Measurements from ENCODE around the gene MARCHF3. TPM values are rescaled to one million over a fixed set of nuclear protein-coding genes. Genes with fewer than 3 reads are reported as not detected.
A peak's percentile ranks its signal among the peaks of the same experiment; 100 is the strongest.

MARCHF3 gene
- total RNA-seq, result 1 to 10 TPM; 5.6 to 9.9 (median 7.6) TPM
- total RNA-seq (2013), result 3.8 TPM
- total RNA-seq, result 1.7 to 8.2 (median 4.6) reads per million in 29 experiments

- no peaks in the 10 kb centered on the region for H3K9me3 Mint-ChIP-seq
- peaks cover 5 to 24% of the 10 kb centered on the region in 2 experiments for H3K4me1 ChIP-seq (ENCODE audit: control insufficient read depth in 1 of 2, extremely low read depth in 1 of 2, insufficient read depth in 2 of 2, low read length in 2 of 2)
- peaks cover 0 to 26% of the 10 kb centered on the region in 2 experiments for H3K27me3 ChIP-seq (replicated peaks in 1 of 2; ENCODE audit: control insufficient read depth in 2 of 2, extremely low read depth in 1 of 2, insufficient read depth in 2 of 2, low read length in 1 of 2)
- ChIA-PET POLR2A (interaction anchor here in 1 of 2 donors (0.6 kb wide), 1 partner anchor 252 kb away, joined by 6 read pairs; no protein-coding TSS in a partner anchor), CTCF (interaction anchor here (0.5 to 1.7 kb wide), 3 partner anchors 42 to 254 kb away, joined by 3 read pairs; partner anchors contain the start of gene LMNB1 (in 1 of the 2))
- under 1% methylated on average over 97 of the region's 97 CpGs for WGBS (ENCODE audit: insufficient coverage)
- DNase-seq (peak; percentile 83 to 96 (median 91)), ATAC-seq (replicated peaks in 1 of 4) (peak; percentile 97 to 98 (median 97))
- H3K4me3 ChIP-seq (ENCODE audit: control insufficient read depth in 1 of 2, extremely low read depth in 1 of 2, low read length in 1 of 2), result peak within 1 kb of the TSS; percentile 90 to 95
- peaks cover 0 to 8% of the 10 kb centered on the region in 2 donors for H3K27me3 Mint-ChIP-seq
- H3K4me1 Mint-ChIP-seq, result peaks cover 19 to 35% (median 23%) of the 10 kb centered on the region in 3 donors
- H3K36me3 Mint-ChIP-seq, result no peaks in the 10 kb centered on the region
- H3K36me3 ChIP-seq (ENCODE audit: control insufficient read depth in 2 of 2, extremely low read depth in 1 of 2, insufficient read depth in 1 of 2, low read length in 1 of 2), result no peaks in the 10 kb centered on the region
- H3K27ac ChIP-seq (ENCODE audit: low read length), result no peak within 1 kb of the TSS
- peak within 1 kb of the TSS in 1 of 2 donors; percentile 81 for H3K27ac Mint-ChIP-seq
- H3K9me3 ChIP-seq, result no peaks in the 10 kb centered on the region
- peak within 1 kb of the TSS; percentile 90 for H3K4me3 Mint-ChIP-seq
Measured at GRCh38 chr5:127030259-127031146, at the start of gene MARCHF3. MARCHF3 (minus strand) TSS chr5:127030558; CDS start chr5:126918171, 112,387 bp downstream.

GRCh38 chr5:127079994-127080491, 49.7 kb upstream of the MARCHF3 start:
- 62% methylated on average over 4 of the region's 9 CpGs for WGBS (ENCODE audit: insufficient coverage)

GRCh38 chr5:127077366-127077765, 47.0 kb upstream of the MARCHF3 start:
- Mint-ChIP-seq H3K4me1 (peaks cover 14 to 19% (median 16%) of the 10 kb centered on the region in 3 donors), H3K4me3 (no peak overlapping the region), H3K36me3 (no peaks in the 10 kb centered on the region), H3K9me3 (peaks cover 0 to 4% (median 0%) of the 10 kb centered on the region in 3 donors), H3K27ac (no peak overlapping the region), H3K27me3 (peaks cover 5 to 6% of the 10 kb centered on the region in 2 donors)
- H3K27me3 ChIP-seq (replicated peaks in 1 of 2; ENCODE audit: control insufficient read depth in 2 of 2, extremely low read depth in 1 of 2, insufficient read depth in 2 of 2, low read length in 1 of 2), result no peaks in the 10 kb centered on the region
- no peaks in the 10 kb centered on the region for H3K36me3 ChIP-seq (ENCODE audit: control insufficient read depth in 2 of 2, extremely low read depth in 1 of 2, insufficient read depth in 1 of 2, low read length in 1 of 2)
- ChIA-PET CTCF (no interaction called here), POLR2A (no interaction called here)
- no peak for DNase-seq
- H3K4me3 ChIP-seq (ENCODE audit: control insufficient read depth in 1 of 2, extremely low read depth in 1 of 2, low read length in 1 of 2), result no peak overlapping the region
- ATAC-seq (replicated peaks in 1 of 4), result no peak
- WGBS (ENCODE audit: insufficient coverage), result no CpG with 5 or more reads among the region's 1 CpG
- H3K9me3 ChIP-seq, result no peaks in the 10 kb centered on the region
- no peak overlapping the region for H3K27ac ChIP-seq (ENCODE audit: low read length)
- H3K4me1 ChIP-seq (ENCODE audit: control insufficient read depth in 1 of 2, extremely low read depth in 1 of 2, insufficient read depth in 2 of 2, low read length in 2 of 2), result peaks cover 6 to 10% of the 10 kb centered on the region in 2 experiments

More at GRCh38 chr5:127079994-127080491, 49.7 kb upstream of the MARCHF3 start:
- H3K36me3 ChIP-seq (ENCODE audit: control insufficient read depth in 2 of 2, extremely low read depth in 1 of 2, insufficient read depth in 1 of 2, low read length in 1 of 2), result no peaks in the 10 kb centered on the region
- DNase-seq (peak in 1 of 35 experiments; percentile 6), ATAC-seq (replicated peaks in 1 of 4) (no peak)
- H3K9me3 Mint-ChIP-seq, result no peaks in the 10 kb centered on the region
- H3K36me3 Mint-ChIP-seq, result no peaks in the 10 kb centered on the region
- H3K4me1 Mint-ChIP-seq, result no peaks in the 10 kb centered on the region
- no peak overlapping the region for H3K27ac ChIP-seq (ENCODE audit: low read length)
- ChIA-PET POLR2A (interaction anchor here in 1 of 2 donors (0.5 kb wide), 1 partner anchor 499 kb away, joined by 4 read pairs; no protein-coding TSS in a partner anchor), CTCF (no interaction called here)
- no peak overlapping the region for H3K4me3 Mint-ChIP-seq
- H3K4me1 ChIP-seq (ENCODE audit: control insufficient read depth in 1 of 2, extremely low read depth in 1 of 2, insufficient read depth in 2 of 2, low read length in 2 of 2), result no peaks in the 10 kb centered on the region
- H3K4me3 ChIP-seq (ENCODE audit: control insufficient read depth in 1 of 2, extremely low read depth in 1 of 2, low read length in 1 of 2), result no peak overlapping the region
- no peaks in the 10 kb centered on the region for H3K9me3 ChIP-seq
- no peaks in the 10 kb centered on the region for H3K27me3 ChIP-seq (replicated peaks in 1 of 2; ENCODE audit: control insufficient read depth in 2 of 2, extremely low read depth in 1 of 2, insufficient read depth in 2 of 2, low read length in 1 of 2)
- H3K27ac Mint-ChIP-seq, result no peak overlapping the region
- H3K27me3 Mint-ChIP-seq, result peaks cover 6 to 9% of the 10 kb centered on the region in 2 donors

- H3K4me3 ChIP-seq (ENCODE audit: control insufficient read depth in 1 of 2, extremely low read depth in 1 of 2, low read length in 1 of 2), result no peak overlapping the region
- DNase-seq (no peak), ATAC-seq (replicated peaks in 1 of 4) (no peak)
- peaks cover 5 to 6% of the 10 kb centered on the region in 2 donors for H3K27me3 Mint-ChIP-seq
- H3K9me3 Mint-ChIP-seq, result peaks cover 0 to 4% (median 0%) of the 10 kb centered on the region in 3 donors
- POLR2A ChIA-PET, result interaction anchor here in 1 of 2 donors (0.5 kb wide), 1 partner anchor 431 kb away, joined by 4 read pairs; no protein-coding TSS in a partner anchor
- CTCF ChIA-PET, result interaction anchor here in 1 of 2 donors (0.5 kb wide), 1 partner anchor 417 kb away, joined by 3 read pairs; no protein-coding TSS in a partner anchor
- no peak overlapping the region for H3K4me3 Mint-ChIP-seq
- H3K4me1 Mint-ChIP-seq, result peaks cover 17 to 23% (median 18%) of the 10 kb centered on the region in 3 donors
- H3K4me1 ChIP-seq (ENCODE audit: control insufficient read depth in 1 of 2, extremely low read depth in 1 of 2, insufficient read depth in 2 of 2, low read length in 2 of 2), result peaks cover 8 to 10% of the 10 kb centered on the region in 2 experiments
- peaks cover under 1% of the 10 kb centered on the region for H3K36me3 Mint-ChIP-seq
- no peak overlapping the region for H3K27ac ChIP-seq (ENCODE audit: low read length)
- WGBS (ENCODE audit: insufficient coverage), result 83% methylated on average over 2 of the region's 4 CpGs
- no peak overlapping the region for H3K27ac Mint-ChIP-seq
- H3K36me3 ChIP-seq (ENCODE audit: control insufficient read depth in 2 of 2, extremely low read depth in 1 of 2, insufficient read depth in 1 of 2, low read length in 1 of 2), result no peaks in the 10 kb centered on the region
- no peaks in the 10 kb centered on the region for H3K27me3 ChIP-seq (replicated peaks in 1 of 2; ENCODE audit: control insufficient read depth in 2 of 2, extremely low read depth in 1 of 2, insufficient read depth in 2 of 2, low read length in 1 of 2)
- no peaks in the 10 kb centered on the region for H3K9me3 ChIP-seq
Measured at GRCh38 chr5:127076315-127077129, 46.2 kb upstream of the MARCHF3 start.

GRCh38 chr5:127074466-127074865, 44.1 kb upstream of the MARCHF3 start:
- H3K4me3 Mint-ChIP-seq, result peak overlapping the region in 1 of 3 donors; percentile 92
- H3K27ac ChIP-seq (ENCODE audit: low read length), result no peak overlapping the region
- H3K27me3 Mint-ChIP-seq, result no peaks in the 10 kb centered on the region
- no peaks in the 10 kb centered on the region for H3K36me3 ChIP-seq (ENCODE audit: control insufficient read depth in 2 of 2, extremely low read depth in 1 of 2, insufficient read depth in 1 of 2, low read length in 1 of 2)
- ChIA-PET POLR2A (interaction anchor here in 1 of 2 donors (0.5 kb wide), 1 partner anchor 497 kb away, joined by 3 read pairs; no protein-coding TSS in a partner anchor), CTCF (interaction anchor here in 1 of 2 donors (0.6 kb wide), 1 partner anchor 237 kb away, joined by 3 read pairs; no protein-coding TSS in a partner anchor)
- H3K4me3 ChIP-seq (ENCODE audit: control insufficient read depth in 1 of 2, extremely low read depth in 1 of 2, low read length in 1 of 2), result no peak overlapping the region
- peaks cover 8% of the 10 kb centered on the region for H3K36me3 Mint-ChIP-seq
- H3K4me1 ChIP-seq (ENCODE audit: control insufficient read depth in 1 of 2, extremely low read depth in 1 of 2, insufficient read depth in 2 of 2, low read length in 2 of 2), result peaks cover 8 to 10% of the 10 kb centered on the region in 2 experiments
- no peaks in the 10 kb centered on the region for H3K9me3 ChIP-seq
- peaks cover 0 to 4% (median 0%) of the 10 kb centered on the region in 3 donors for H3K9me3 Mint-ChIP-seq
- ATAC-seq (replicated peaks in 1 of 4) (no peak), DNase-seq (no peak)
- H3K27me3 ChIP-seq (replicated peaks in 1 of 2; ENCODE audit: control insufficient read depth in 2 of 2, extremely low read depth in 1 of 2, insufficient read depth in 2 of 2, low read length in 1 of 2), result no peaks in the 10 kb centered on the region
- WGBS (ENCODE audit: insufficient coverage), result no CpG with 5 or more reads among the region's 3 CpGs
- H3K27ac Mint-ChIP-seq, result no peak overlapping the region
- peaks cover 18 to 30% (median 22%) of the 10 kb centered on the region in 3 donors for H3K4me1 Mint-ChIP-seq

Data from T-cell (primary cell).